HepG2 (cell line): ENCODE data around the gene BCAS3. TPM values are rescaled to one million over a fixed set of nuclear protein-coding genes. Genes with fewer than 3 reads are reported as not detected.

Source experiments
- ATAC-seq: fragments of 200-7000 bp; cut with Tn5 transposase; 3 replicates; pipeline ENCODE4 v1.9.1; 2020; ENCODE audit warnings: mild to moderate bottlenecking, moderate library complexity
- BruUV-seq: library from RNA; stranded (reverse); fragments of 400-500 nt; replicated peaks from 2 replicates; lab custom pipeline; 2021; lab: Mats Ljungman, UMichigan
- CTCF ChIA-PET: fragments of 300-600 bp; formaldehyde crosslinking; extraction: SDS; loops from one replicate; lab custom pipeline; 2021; ENCODE audit warnings: low total read pairs, inconsistent platforms, low intra/inter-chr PET ratio; lab: Yijun Ruan, JAX
- POLR2A ChIA-PET: fragments of 350-600 bp; sonication (Branson Sonifier 250); formaldehyde crosslinking; loops from one replicate; lab custom pipeline; 2020; ENCODE audit warnings: antibody characterized with exemption, inconsistent platforms; lab: Yijun Ruan, JAX
- DNase-seq: peaks from one replicate; pipeline ENCODE4 v3.0.0-alpha.2; 2015; ENCODE audit warnings: low spot score
- FAIRE-seq: peaks from 3 replicates; lab custom pipeline; 2011; peaks lifted over from hg19 to GRCh38; lab: Jason Lieb, UNC
- H2AFZ ChIP-seq: one replicate; pipeline ENCODE4 v1.6.1; 2011; ENCODE audit warnings: low read length, inconsistent platforms
- H3K27ac ChIP-seq: fragments of 300-600 bp; 3 replicates; pipeline ENCODE4 v1.8.0; 2011; ENCODE audit warnings: mixed run types, mild to moderate bottlenecking, mixed read lengths, low read length, inconsistent platforms; ENCODE audit not compliant: insufficient read depth; ENCODE audit errors: extremely low read length
- H3K27me3 ChIP-seq, 2 experiments: fragments of 200-600 bp in 1 of 2; 2 replicates in 1 of 2; 3 replicates in 1 of 2; pipeline versions ENCODE4 v1.6.0 to v1.8.0; 2011; ENCODE audit warnings: low read length in 2 of 2, mild to moderate bottlenecking in 2 of 2, moderate library complexity in 2 of 2, inconsistent platforms in 1 of 2; ENCODE audit not compliant: insufficient read depth in 2 of 2, control insufficient read depth in 1 of 2
- H3K36me3 ChIP-seq, 2 experiments: fragments of 200-600 bp in 1 of 2; replicated peaks in 1 of 2; 2 replicates in 1 of 2; 3 replicates in 1 of 2; pipeline versions ENCODE4 v1.5.1 to v1.8.0; 2011; ENCODE audit warnings: low read length in 2 of 2, inconsistent platforms in 1 of 2; ENCODE audit not compliant: insufficient read depth in 2 of 2, control insufficient read depth in 1 of 2
- H3K4me1 ChIP-seq: 2 replicates; pipeline ENCODE4 v1.5.1; 2012; ENCODE audit warnings: low read length, inconsistent platforms; ENCODE audit not compliant: insufficient read depth
- H3K4me2 ChIP-seq: 2 replicates; pipeline ENCODE4 v1.6.0; 2011; ENCODE audit warnings: low read depth, low read length, inconsistent platforms
- H3K4me3 ChIP-seq, 3 experiments: fragments of 200-600 bp in 1 of 3; sonication (generic), shearing (Covaris generic) in 1 of 3; replicated peaks in 1 of 3; 2 replicates each; pipeline ENCODE4 v1.5.1; 2011 to 2016; ENCODE audit warnings: low read length in 3 of 3, inconsistent platforms in 2 of 3, low read depth in 2 of 3, mild to moderate bottlenecking in 2 of 3, control low read depth in 1 of 3, mixed read lengths in 1 of 3; ENCODE audit not compliant: insufficient read depth in 1 of 3
- H3K79me2 ChIP-seq: one replicate; pipeline ENCODE4 v1.6.1; 2011; ENCODE audit warnings: low read length, inconsistent platforms; ENCODE audit not compliant: insufficient read depth
- H3K9ac ChIP-seq: 2 replicates; pipeline ENCODE4 v1.6.0; 2011; ENCODE audit warnings: mild to moderate bottlenecking, low read depth, low read length, inconsistent platforms; ENCODE audit not compliant: insufficient read depth
- H3K9me3 ChIP-seq: 2 replicates; pipeline ENCODE4 v1.5.1; 2012; ENCODE audit warnings: mild to moderate bottlenecking, low read length
- H4K20me1 ChIP-seq: 2 replicates; pipeline ENCODE4 v1.6.0; 2011; ENCODE audit warnings: inconsistent platforms, mild to moderate bottlenecking, low read length, moderate library complexity; ENCODE audit not compliant: insufficient read depth
- CBX5 ChIP-seq: sonication (generic); formaldehyde crosslinking; IDR thresholded peaks from 2 replicates; pipeline ENCODE4 v1.4.0; 2020; ENCODE audit warnings: missing genetic modification reagents, borderline replicate concordance
- ELF3 ChIP-seq: IDR thresholded peaks from 2 replicates; pipeline ENCODE4 v1.6.1; 2016; ENCODE audit warnings: missing genetic modification reagents, missing compliant biosample characterization
- HNRNPLL ChIP-seq: fragments of 200-400 bp; formaldehyde crosslinking; IDR thresholded peaks from 2 replicates; pipeline ENCODE4 v1.6.1; 2017; ENCODE audit warnings: mild to moderate bottlenecking, low read depth, low read length; ENCODE audit not compliant: poor library complexity, severe bottlenecking
- ISL2 ChIP-seq: sonication (generic); formaldehyde crosslinking; IDR thresholded peaks from 2 replicates; pipeline ENCODE4 v1.5.0; 2020; ENCODE audit warnings: missing genetic modification reagents
- KLF15 ChIP-seq: sonication (generic); formaldehyde crosslinking; IDR thresholded peaks from 2 replicates; pipeline ENCODE4 v1.8.1; 2023; ENCODE audit warnings: borderline replicate concordance, mild to moderate bottlenecking, inconsistent platforms, missing genetic modification reagents, mixed read lengths
- MLLT10 ChIP-seq: sonication (generic); formaldehyde crosslinking; IDR thresholded peaks from 2 replicates; pipeline ENCODE4 v1.4.0; 2020; ENCODE audit warnings: missing genetic modification reagents
- MTA1 ChIP-seq: sonication (generic); formaldehyde crosslinking; IDR thresholded peaks from 2 replicates; pipeline ENCODE4 v1.4.0; 2020; ENCODE audit warnings: missing genetic modification reagents, mild to moderate bottlenecking, borderline replicate concordance
- MYPOP ChIP-seq: sonication (generic); formaldehyde crosslinking; IDR thresholded peaks from 2 replicates; pipeline ENCODE4 v1.8.1; 2023; ENCODE audit warnings: mild to moderate bottlenecking, moderate library complexity, missing genetic modification reagents
- NPAS2 ChIP-seq: sonication (generic); formaldehyde crosslinking; IDR thresholded peaks from 2 replicates; pipeline ENCODE4 v1.8.0; 2022; ENCODE audit warnings: mild to moderate bottlenecking, missing genetic modification reagents, borderline replicate concordance
- PBX2 ChIP-seq: IDR thresholded peaks from 2 replicates; pipeline ENCODE4 v1.6.1; 2016; ENCODE audit warnings: control low read depth
- RARG ChIP-seq: sonication (generic); formaldehyde crosslinking; IDR thresholded peaks from 2 replicates; pipeline ENCODE4 v1.4.0; 2020; ENCODE audit warnings: low read depth, mild to moderate bottlenecking, missing genetic modification reagents
- SMAD3 ChIP-seq: sonication (generic); formaldehyde crosslinking; IDR thresholded peaks from 2 replicates; pipeline ENCODE4 v1.4.0; 2020; ENCODE audit warnings: missing genetic modification reagents
- TBP ChIP-seq: sonication (generic); formaldehyde crosslinking; IDR thresholded peaks from 2 replicates; pipeline ENCODE4 v1.5.0; 2020; ENCODE audit warnings: missing genetic modification reagents
- XRCC5 ChIP-seq: fragments of 200-400 bp; formaldehyde crosslinking; optimal IDR thresholded peaks from 2 replicates; pipeline ENCODE3; 2017; ENCODE audit warnings: mild to moderate bottlenecking, low read length
- ZBTB7A ChIP-seq: sonication (generic); formaldehyde crosslinking; IDR thresholded peaks from 2 replicates; pipeline ENCODE4 v1.8.0; 2022; ENCODE audit warnings: mild to moderate bottlenecking, missing genetic modification reagents
- ZNF614 ChIP-seq: IDR thresholded peaks from 2 replicates; pipeline ENCODE4 v1.6.1; 2018; ENCODE audit warnings: missing biosample characterization, missing genetic modification reagents, inconsistent platforms, borderline replicate concordance
- ZNF616 ChIP-seq: sonication (generic); formaldehyde crosslinking; IDR thresholded peaks from 2 replicates; pipeline ENCODE4 v1.5.0; 2020; ENCODE audit warnings: low read depth, mild to moderate bottlenecking, missing genetic modification reagents
- WGBS: methylation state at CpG from one replicate; pipeline ENCODE4 v1.1.6; 2017; ENCODE audit warnings: low lambda C conversion rate; 5-methylcytosine and 5-hydroxymethylcytosine counted together
- in situ Hi-C: cut with HindIII; loops from 2 replicates; pipeline ENCODE4 v1.10.0; 2017; ENCODE audit warnings: low pct_unique_long_range_greater_than_20kb; ENCODE audit not compliant: extremely low pct_ligation_motif_present
- intact Hi-C: fragments of 100-400 bp; cut with micrococcal nuclease; formaldehyde crosslinking; loops from one replicate; pipeline ENCODE4 v1.10.0; 2022; ENCODE audit not compliant: unreplicated experiment
- polyA plus RNA-seq, 8 experiments: library from polyadenylated mRNA; depleted of rRNA in 3 of 8; stranded (reverse) in 7 of 8; unstranded in 1 of 8; fragments of >200 nt; fragmentation: Illumina TruSeq in 4 of 8; extraction: Trizol in 4 of 8; gene quantifications; 2 replicates each; pipeline versions ENCODE4 v1.2.1 to v1.2.3, GENCODE V29; 2011 to 2016; ENCODE audit warnings: low read depth in 4 of 8, missing spikeins in 1 of 8, mixed read lengths in 1 of 8; ENCODE audit not compliant: insufficient read depth in 1 of 8
- total RNA-seq, 5 experiments: library from RNA; depleted of rRNA; stranded (reverse); fragments of >200 nt; fragmentation: Illumina TruSeq; extraction: Trizol; gene quantifications; 2 replicates each; pipeline ENCODE4 v1.2.3, GENCODE V29; 2016; ENCODE audit warnings: low read depth in 1 of 5
- TF ChIP-seq, protein P1 (sequence below): sonication (generic); formaldehyde crosslinking; IDR thresholded peaks from 2 replicates; pipeline ENCODE4 v1.4.0; 2020; ENCODE audit warnings: missing genetic modification reagents, borderline replicate concordance
- TF ChIP-seq, protein P2 (sequence below): sonication (generic); formaldehyde crosslinking; IDR thresholded peaks from 2 replicates; pipeline ENCODE4 v1.4.0; 2020; ENCODE audit warnings: missing genetic modification reagents

The BCAS3 gene
- total and polyA plus RNA-seq, 2 of the 13 experiments (the other 11 are each of a cell fraction or from before 2014, with no cell fraction given), result 10.7 to 11.2 TPM

- H3K9ac ChIP-seq, result peak overlapping the region; percentile 20
- no TSS peak for BruUV-seq
- CTCF ChIA-PET, result interaction anchor here (0.8 to 1.5 kb wide), 5 partner anchors 26 to 388 kb away, joined by 3 to 8 read pairs (median 3); no protein-coding TSS in a partner anchor
- H3K4me2 ChIP-seq, result peak overlapping the region; percentile 61
- H3K4me1 ChIP-seq, result peaks cover 66% of the 10 kb centered on the region
- POLR2A ChIA-PET, result no interaction called here
- ATAC-seq (peak; percentile 52), FAIRE-seq (no peak), DNase-seq (no peak)
- H3K9me3 ChIP-seq, result no peaks in the 10 kb centered on the region
- H3K27ac ChIP-seq, result no peak overlapping the region
- H3K36me3 ChIP-seq, result no peaks in the 10 kb centered on the region; a peak in 1 of 5 replicates
- H2AFZ ChIP-seq, result no peak overlapping the region
- H3K79me2 ChIP-seq, result no peaks in the 10 kb centered on the region
- H3K27me3 ChIP-seq, result no peaks in the 10 kb centered on the region
- intact Hi-C loops, result loop anchor here (5.0 to 10.0 kb wide), 2 partner anchors 388 to 665 kb away; no protein-coding TSS in a partner anchor
- in situ Hi-C loops, result loop anchor here (5.0 to 10.0 kb wide), 2 partner anchors 388 to 665 kb away; no protein-coding TSS in a partner anchor
- H4K20me1 ChIP-seq, result no peaks in the 10 kb centered on the region
- H3K4me3 ChIP-seq, result peak overlapping the region in 1 of 3 experiments; percentile 21; a peak in 1 of 6 replicates
- WGBS, result 27% methylated on average over 22 of the region's 25 CpGs
- TF ChIP-seq HNRNPLL (peak; percentile 55), CBX5 (peak; percentile 82; the same call in 1 of the 2 replicates), ZNF614 (CRISPR knock-in tag) (peak; percentile 49; the same call in 1 of the 2 replicates), ZNF616 (CRISPR knock-in tag) (peak; percentile 31; the same call in 1 of the 2 replicates), SMAD3 (CRISPR knock-in tag) (peak; percentile 37; the same call in 1 of the 2 replicates), PBX2 (CRISPR knock-in tag) (no peak), ELF3 (no peak), TBP (no peak), KLF15 (no peak), ZBTB7A (peak; percentile 71; the same call in 1 of the 2 replicates), RARG (CRISPR knock-in tag) (no peak), ISL2 (CRISPR knock-in tag) (no peak), MYPOP (CRISPR knock-in tag) (no peak), MLLT10 (CRISPR knock-in tag) (no peak), MTA1 (CRISPR knock-in tag) (0 out of 2 replicates have a peak, but pooled peaks have one; percentile 37), NPAS2 (CRISPR knock-in tag) (no peak), XRCC5 (peak; percentile 94)
- TF ChIP-seq, protein P1, sequence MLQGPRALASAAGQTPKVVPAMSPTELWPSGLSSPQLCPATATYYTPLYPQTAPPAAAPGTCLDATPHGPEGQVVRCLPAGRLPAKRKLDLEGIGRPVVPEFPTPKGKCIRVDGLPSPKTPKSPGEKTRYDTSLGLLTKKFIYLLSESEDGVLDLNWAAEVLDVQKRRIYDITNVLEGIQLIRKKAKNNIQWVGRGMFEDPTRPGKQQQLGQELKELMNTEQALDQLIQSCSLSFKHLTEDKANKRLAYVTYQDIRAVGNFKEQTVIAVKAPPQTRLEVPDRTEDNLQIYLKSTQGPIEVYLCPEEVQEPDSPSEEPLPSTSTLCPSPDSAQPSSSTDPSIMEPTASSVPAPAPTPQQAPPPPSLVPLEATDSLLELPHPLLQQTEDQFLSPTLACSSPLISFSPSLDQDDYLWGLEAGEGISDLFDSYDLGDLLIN (CRISPR knock-in tag), result no peak
- TF ChIP-seq, protein P2, sequence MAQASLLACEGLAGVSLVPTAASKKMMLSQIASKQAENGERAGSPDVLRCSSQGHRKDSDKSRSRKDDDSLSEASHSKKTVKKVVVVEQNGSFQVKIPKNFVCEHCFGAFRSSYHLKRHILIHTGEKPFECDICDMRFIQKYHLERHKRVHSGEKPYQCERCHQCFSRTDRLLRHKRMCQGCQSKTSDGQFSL (CRISPR knock-in tag), result peak; percentile 77; the same call in 1 of the 2 replicates
These were observed 712.2 kb downstream of the BCAS3 start for GRCh38 chr17:61389670-61390478.
